CD4-positive, alpha-beta T cell treated with Interferon gamma for 1 hour (primary cell): Measurements from ENCODE around the gene VPS18.

Source experiments
- DNase-seq: peaks from one replicate; pipeline ENCODE4 v3.0.0-alpha.2; 2020

The VPS18 gene

GRCh38 chr15:40902605-40903561 lies 8.6 kb downstream of the VPS18 start:
- peak; percentile 63 for DNase-seq

GRCh38 chr15:40904552-40905201 lies 10.4 kb downstream of the VPS18 start:
- DNase-seq, result no peak

GRCh38 chr15:40906091-40906990 lies 12.1 kb downstream of the VPS18 start:
- DNase-seq, result peak; percentile 84

GRCh38 chr15:40906991-40907802 lies 12.9 kb downstream of the VPS18 start:
- DNase-seq, result peak; percentile 71

GRCh38 chr15:40908095-40908494 lies 13.8 kb downstream of the VPS18 start:
- DNase-seq, result no peak

- DNase-seq, result peak; percentile 34
Observed at GRCh38 chr15:40909662-40910630, 15.7 kb downstream of the VPS18 start.

GRCh38 chr15:40911141-40911540 lies 16.9 kb downstream of the VPS18 start:
- no peak for DNase-seq

- no peak for DNase-seq
Observed at GRCh38 chr15:40911693-40912092, 17.4 kb downstream of the VPS18 start.

GRCh38 chr15:40912478-40912877 lies 18.2 kb downstream of the VPS18 start:
- no peak for DNase-seq

- DNase-seq, result no peak
Observed at GRCh38 chr15:40914013-40914412, 19.8 kb downstream of the VPS18 start.

- no peak for DNase-seq
Observed at GRCh38 chr15:40914486-40914885, 20.2 kb downstream of the VPS18 start.

- DNase-seq, result no peak
Observed at GRCh38 chr15:40915116-40915661, 20.9 kb downstream of the VPS18 start.

GRCh38 chr15:40915679-40916078 lies 21.4 kb downstream of the VPS18 start:
- DNase-seq, result no peak

- no peak for DNase-seq
Observed at GRCh38 chr15:40917585-40917984, 23.3 kb downstream of the VPS18 start.

- DNase-seq, result no peak
Observed at GRCh38 chr15:40918146-40918798, 24.0 kb downstream of the VPS18 start.

- DNase-seq, result no peak
Observed at GRCh38 chr15:40918799-40919392, 24.6 kb downstream of the VPS18 start.

GRCh38 chr15:40921949-40922607 lies 27.8 kb downstream of the VPS18 start:
- no peak for DNase-seq

GRCh38 chr15:40922608-40923005 lies 28.4 kb downstream of the VPS18 start:
- no peak for DNase-seq

GRCh38 chr15:40923551-40923950 lies 29.3 kb downstream of the VPS18 start:
- no peak for DNase-seq
